CD4-positive, alpha-beta T cell (primary cell): ENCODE measurements around the gene SEMA6D. TPM values are rescaled to one million over a fixed set of nuclear protein-coding genes. Genes with fewer than 3 reads are reported as not detected.

Experiments
- ATAC-seq: fragments of 200-7000 bp; cut with Tn5 transposase; one replicate; pipeline ENCODE4 v1.10.0; 2022; ENCODE audit warnings: mild to moderate bottlenecking; ENCODE audit not compliant: poor library complexity
- CTCF ChIA-PET: fragments of 350-600 bp; sonication (Branson Sonifier 250); formaldehyde crosslinking; loops from one replicate; lab custom pipeline; 2021; ENCODE audit warnings: antibody characterized with exemption, inconsistent platforms; lab: Charles Lee
- POLR2A ChIA-PET: fragments of 350-600 bp; sonication (Branson Sonifier 250); formaldehyde crosslinking; loops from one replicate; lab custom pipeline; 2021; ENCODE audit warnings: antibody characterized with exemption, inconsistent platforms; lab: Charles Lee
- DNase-seq, 14 experiments: peaks; one replicate each; pipeline ENCODE4 v3.0.0-alpha.2; 2013 to 2020; ENCODE audit warnings: mixed read lengths in 2 of 14
- H3K27ac ChIP-seq, 2 donors: one replicate each; pipeline versions ENCODE4 v1.5.1 to v1.7.0; 2013; ENCODE audit warnings: low read length in 2 of 2, low read depth in 1 of 2, mild to moderate bottlenecking in 1 of 2
- H3K27me3 ChIP-seq, 2 experiments: 1 replicate in 1 of 2; 2 replicates in 1 of 2; pipeline versions ENCODE4 v1.6.1 to v1.7.0; 2013; ENCODE audit warnings: low read length in 2 of 2, control low read depth in 1 of 2, mild to moderate bottlenecking in 1 of 2, moderate library complexity in 1 of 2; ENCODE audit not compliant: insufficient read depth in 2 of 2, control insufficient read depth in 1 of 2
- H3K36me3 ChIP-seq: one replicate; pipeline ENCODE4 v1.6.1; 2013; ENCODE audit warnings: low read length, control low read depth; ENCODE audit not compliant: insufficient read depth
- H3K4me1 ChIP-seq: one replicate; pipeline ENCODE4 v1.6.1; 2013; ENCODE audit warnings: low read length, control low read depth; ENCODE audit not compliant: insufficient read depth
- H3K4me3 ChIP-seq: one replicate; pipeline ENCODE4 v1.5.1; 2013; ENCODE audit warnings: mild to moderate bottlenecking, low read length, moderate library complexity
- H3K9me3 ChIP-seq, 2 experiments: 1 replicate in 1 of 2; 2 replicates in 1 of 2; pipeline versions ENCODE4 v1.6.1 to v1.7.0; 2013; ENCODE audit warnings: low read length in 2 of 2, mild to moderate bottlenecking in 2 of 2, control low read depth in 1 of 2, moderate library complexity in 1 of 2; ENCODE audit not compliant: control insufficient read depth in 1 of 2, insufficient read depth in 1 of 2
- H3K27ac Mint-ChIP-seq: one replicate; pipeline ENCODE4 v1.8.0; 2020; ENCODE audit warnings: mixed read lengths
- H3K27me3 Mint-ChIP-seq: one replicate; pipeline ENCODE4 v1.8.0; 2021; ENCODE audit warnings: mixed read lengths
- H3K36me3 Mint-ChIP-seq: one replicate; pipeline ENCODE4 v1.8.0; 2021; ENCODE audit warnings: low read depth, mixed read lengths
- H3K4me1 Mint-ChIP-seq: one replicate; pipeline ENCODE4 v1.8.0; 2021; ENCODE audit warnings: low read depth, mixed read lengths
- H3K4me3 Mint-ChIP-seq: one replicate; pipeline ENCODE4 v1.8.0; 2020; ENCODE audit warnings: mild to moderate bottlenecking, mixed read lengths
- H3K9me3 Mint-ChIP-seq: one replicate; pipeline ENCODE4 v1.8.0; 2020; ENCODE audit warnings: mixed read lengths
- CTCF ChIP-seq: fragments of 200-600 bp; IDR thresholded peaks from one replicate; pipeline ENCODE4 v1.8.0; 2022; ENCODE audit warnings: antibody characterized with exemption, mild to moderate bottlenecking
- intact Hi-C, 2 experiments: fragments of 100-400 bp; cut with DNase I in 1 of 2; cut with micrococcal nuclease in 1 of 2; formaldehyde crosslinking; loops; one replicate each; pipeline versions ENCODE4 v1.15.1 to v1.9.0; 2023 to 2025; cut with DNase I, micrococcal nuclease
- total RNA-seq, 174 experiments: library from RNA in 2 of 174; stranded (reverse) in 2 of 174; gene quantifications; one replicate each; pipeline ENCODE4 v1.2.3 and lab custom pipeline; 2021 to 2026

Gene SEMA6D
- total RNA-seq, 2 experiments from 2014 or later = not detected

- intact Hi-C loops = no loop called here
- no peaks in the 10 kb centered on the region for H3K36me3 Mint-ChIP-seq
- TF ChIP-seq CTCF = no peak
- POLR2A ChIA-PET = no interaction called here
- H3K4me1 Mint-ChIP-seq = no peaks in the 10 kb centered on the region
- no peak for ATAC-seq
- DNase-seq = no peak
- no peak overlapping the region for H3K27ac ChIP-seq
- no peak overlapping the region for H3K27ac Mint-ChIP-seq
- no peaks in the 10 kb centered on the region for H3K27me3 ChIP-seq
- H3K36me3 ChIP-seq = no peaks in the 10 kb centered on the region
- no peak overlapping the region for H3K4me3 ChIP-seq
- no peaks in the 10 kb centered on the region for H3K9me3 ChIP-seq
- H3K4me1 ChIP-seq = no peaks in the 10 kb centered on the region
- no peak overlapping the region for H3K4me3 Mint-ChIP-seq
- no peaks in the 10 kb centered on the region for H3K9me3 Mint-ChIP-seq
- no peaks in the 10 kb centered on the region for H3K27me3 Mint-ChIP-seq
- CTCF ChIA-PET = no interaction called here
Observed at GRCh38 chr15:47746516-47746915, 29.2 kb downstream of the SEMA6D start.

GRCh38 chr15:47750030-47750739 is 32.9 kb downstream of the SEMA6D start:
- Histone ChIP-seq H3K27me3 (no peaks in the 10 kb centered on the region), H3K27ac (no peak overlapping the region), H3K9me3 (peaks cover 0 to 4% of the 10 kb centered on the region in 2 experiments), H3K36me3 (no peaks in the 10 kb centered on the region), H3K4me1 (no peaks in the 10 kb centered on the region), H3K4me3 (no peak overlapping the region)
- no peaks in the 10 kb centered on the region for H3K4me1 Mint-ChIP-seq
- intact Hi-C loops = no loop called here
- H3K36me3 Mint-ChIP-seq = no peaks in the 10 kb centered on the region
- no peak for ATAC-seq
- POLR2A ChIA-PET = no interaction called here
- DNase-seq = no peak
- TF ChIP-seq CTCF = no peak
- CTCF ChIA-PET = no interaction called here
- H3K9me3 Mint-ChIP-seq = peaks cover 16% of the 10 kb centered on the region
- no peak overlapping the region for H3K4me3 Mint-ChIP-seq
- no peak overlapping the region for H3K27ac Mint-ChIP-seq
- H3K27me3 Mint-ChIP-seq = no peaks in the 10 kb centered on the region

GRCh38 chr15:47750740-47751262 is 33.5 kb downstream of the SEMA6D start:
- no peaks in the 10 kb centered on the region for H3K36me3 ChIP-seq
- H3K27me3 ChIP-seq = no peaks in the 10 kb centered on the region
- Mint-ChIP-seq H3K36me3 (no peaks in the 10 kb centered on the region), H3K9me3 (peaks cover 16% of the 10 kb centered on the region), H3K27ac (no peak overlapping the region), H3K27me3 (no peaks in the 10 kb centered on the region), H3K4me3 (no peak overlapping the region), H3K4me1 (no peaks in the 10 kb centered on the region)
- no peaks in the 10 kb centered on the region for H3K4me1 ChIP-seq
- ChIA-PET CTCF (no interaction called here), POLR2A (no interaction called here)
- DNase-seq = no peak
- no peak overlapping the region for H3K4me3 ChIP-seq
- intact Hi-C loops = no loop called here
- no peak overlapping the region for H3K27ac ChIP-seq
- peaks cover 0 to 4% of the 10 kb centered on the region in 2 experiments for H3K9me3 ChIP-seq
- no peak for TF ChIP-seq CTCF
- no peak for ATAC-seq
